Activated T-helper 1 cell treated with anti-CD3 and anti-CD28 coated beads, Interleukin-12 subunit alpha, Interleukin-12 subunit beta, Interleukin-2, Interleukin-4 antibody, amounts not matched to agents 30 ng/mL and 10 ng/mL and 1 ng/mL, durations not matched to agents 14 hours and 24 hours and 36 hours (primary cell): ENCODE results near the gene FAM193A. TPM values are rescaled to one million over a fixed set of nuclear protein-coding genes. Genes with fewer than 3 reads are reported as not detected.
"Not testable (repeated sequence)": the region's sequence is repeated elsewhere in the genome, so short reads cannot be mapped to it uniquely, and the experiment has no call there.

Source experiments
- DNase-seq: peaks from one replicate; pipeline ENCODE4 v3.0.0; 2021; ENCODE audit warnings: low spot score
- H3K27ac Mint-ChIP-seq: one replicate; pipeline ENCODE4 v1.8.0; 2021; ENCODE audit warnings: mild to moderate bottlenecking, mixed read lengths
- H3K27me3 Mint-ChIP-seq: one replicate; pipeline ENCODE4 v1.8.0; 2022; ENCODE audit warnings: mild to moderate bottlenecking, moderate library complexity, mixed read lengths; ENCODE audit not compliant: insufficient read depth
- H3K36me3 Mint-ChIP-seq: one replicate; pipeline ENCODE4 v1.8.0; 2021; ENCODE audit warnings: low read depth, mixed read lengths
- H3K4me1 Mint-ChIP-seq: one replicate; pipeline ENCODE4 v1.8.0; 2021; ENCODE audit warnings: low read depth, mixed read lengths
- H3K4me3 Mint-ChIP-seq: one replicate; pipeline ENCODE4 v1.8.0; 2021; ENCODE audit warnings: mild to moderate bottlenecking, moderate library complexity, mixed read lengths
- H3K9me3 Mint-ChIP-seq: one replicate; pipeline ENCODE4 v1.8.0; 2021; ENCODE audit warnings: mixed read lengths
- intact Hi-C: fragments of 100-400 bp; cut with micrococcal nuclease; formaldehyde crosslinking; loops from one replicate; pipeline ENCODE4 v1.15.1; 2024
- total RNA-seq: library from RNA; stranded (reverse); gene quantifications from 2 replicates; pipeline ENCODE4 v1.2.3, GENCODE V29; 2022

FAM193A gene
- total RNA-seq, 1 donor from 2014 or later = 32.2 TPM

- no peaks in the 10 kb centered on the region for H3K27me3 Mint-ChIP-seq
- H3K27ac Mint-ChIP-seq = no peak overlapping the region
- H3K36me3 Mint-ChIP-seq = peaks cover 30% of the 10 kb centered on the region
- H3K4me1 Mint-ChIP-seq = peaks cover 4% of the 10 kb centered on the region
- DNase-seq = no peak
- no peak overlapping the region for H3K4me3 Mint-ChIP-seq
- intact Hi-C loops = no loop called here
- H3K9me3 Mint-ChIP-seq = no peaks in the 10 kb centered on the region
Measured at GRCh38 chr4:2702770-2703169, 166.3 kb downstream of the FAM193A start.

- Mint-ChIP-seq H3K4me3 (no peak overlapping the region), H3K27ac (peak overlapping the region; percentile 31), H3K9me3 (no peaks in the 10 kb centered on the region), H3K4me1 (peaks cover 33% of the 10 kb centered on the region), H3K27me3 (no peaks in the 10 kb centered on the region), H3K36me3 (peaks cover 24% of the 10 kb centered on the region)
- no peak for DNase-seq
- intact Hi-C loops = loop anchor here (5.0 kb wide), 1 partner anchor 175 kb away; the partner anchor contains the start of gene FAM193A
Measured at GRCh38 chr4:2712261-2712842, 175.9 kb downstream of the FAM193A start.

- DNase-seq = no peak
- intact Hi-C loops = loop anchor here (5.0 kb wide), 1 partner anchor 176 kb away; the partner anchor contains the start of gene FAM193A
- H3K36me3 Mint-ChIP-seq = peaks cover 29% of the 10 kb centered on the region
- no peaks in the 10 kb centered on the region for H3K9me3 Mint-ChIP-seq
- no peak overlapping the region for H3K4me3 Mint-ChIP-seq
- H3K4me1 Mint-ChIP-seq = peaks cover 33% of the 10 kb centered on the region
- peak overlapping the region; percentile 84 for H3K27ac Mint-ChIP-seq
- H3K27me3 Mint-ChIP-seq = no peaks in the 10 kb centered on the region
Measured at GRCh38 chr4:2713337-2713736, 176.9 kb downstream of the FAM193A start.

- peak overlapping the region; percentile 84 for H3K27ac Mint-ChIP-seq
- no peaks in the 10 kb centered on the region for H3K9me3 Mint-ChIP-seq
- intact Hi-C loops = loop anchor here (1.0 to 5.0 kb wide), 2 partner anchors 32 to 177 kb away; partner anchors contain the start of gene FAM193A
- peaks cover 32% of the 10 kb centered on the region for H3K36me3 Mint-ChIP-seq
- peak; percentile 38 for DNase-seq
- peaks cover 33% of the 10 kb centered on the region for H3K4me1 Mint-ChIP-seq
- H3K4me3 Mint-ChIP-seq = peak overlapping the region; percentile 35
- no peaks in the 10 kb centered on the region for H3K27me3 Mint-ChIP-seq
Measured at GRCh38 chr4:2714061-2714770, 177.8 kb downstream of the FAM193A start.

- H3K36me3 Mint-ChIP-seq = peaks cover 32% of the 10 kb centered on the region
- intact Hi-C loops = loop anchor here (1.0 to 5.0 kb wide), 2 partner anchors 31 to 178 kb away; partner anchors contain the start of gene FAM193A
- no peaks in the 10 kb centered on the region for H3K27me3 Mint-ChIP-seq
- no peak overlapping the region for H3K4me3 Mint-ChIP-seq
- no peak for DNase-seq
- peaks cover 33% of the 10 kb centered on the region for H3K4me1 Mint-ChIP-seq
- H3K9me3 Mint-ChIP-seq = no peaks in the 10 kb centered on the region
- H3K27ac Mint-ChIP-seq = no peak overlapping the region
Measured at GRCh38 chr4:2714918-2715317, 178.5 kb downstream of the FAM193A start.

- Mint-ChIP-seq H3K27ac (peak overlapping the region; percentile 63), H3K4me3 (no peak overlapping the region), H3K36me3 (peaks cover 32% of the 10 kb centered on the region), H3K4me1 (peaks cover 33% of the 10 kb centered on the region), H3K9me3 (no peaks in the 10 kb centered on the region), H3K27me3 (no peaks in the 10 kb centered on the region)
- no peak for DNase-seq
- intact Hi-C loops = no loop called here
Measured at GRCh38 chr4:2715426-2715825, 179.0 kb downstream of the FAM193A start.

GRCh38 chr4:2716236-2716635 lies 179.8 kb downstream of the FAM193A start:
- Mint-ChIP-seq H3K27me3 (no peaks in the 10 kb centered on the region), H3K27ac (peak overlapping the region; percentile 63), H3K36me3 (peaks cover 36% of the 10 kb centered on the region), H3K4me3 (no peak overlapping the region), H3K4me1 (peaks cover 33% of the 10 kb centered on the region), H3K9me3 (no peaks in the 10 kb centered on the region)
- DNase-seq = no peak
- intact Hi-C loops = no loop called here

- H3K27ac Mint-ChIP-seq = no peak overlapping the region
Measured at GRCh38 chr4:2721586-2721985, 185.1 kb downstream of the FAM193A start.

GRCh38 chr4:2722033-2722432 lies 185.6 kb downstream of the FAM193A start:
- Mint-ChIP-seq H3K27ac (no peak overlapping the region), H3K36me3 (peaks cover 14% of the 10 kb centered on the region), H3K4me3 (no peak overlapping the region), H3K9me3 (no peaks in the 10 kb centered on the region), H3K27me3 (no peaks in the 10 kb centered on the region), H3K4me1 (peaks cover 8% of the 10 kb centered on the region)
- intact Hi-C loops = no loop called here
- DNase-seq = no peak

More at GRCh38 chr4:2721586-2721985, 185.1 kb downstream of the FAM193A start:
- intact Hi-C loops = no loop called here
- Mint-ChIP-seq H3K4me1 (peaks cover 8% of the 10 kb centered on the region), H3K4me3 (no peak overlapping the region), H3K9me3 (no peaks in the 10 kb centered on the region), H3K36me3 (peaks cover 14% of the 10 kb centered on the region), H3K27me3 (no peaks in the 10 kb centered on the region)
- no peak for DNase-seq

- no peak for DNase-seq
- Mint-ChIP-seq H3K36me3 (peaks cover 9% of the 10 kb centered on the region), H3K4me3 (no peak overlapping the region), H3K9me3 (no peaks in the 10 kb centered on the region), H3K27ac (no peak overlapping the region), H3K27me3 (no peaks in the 10 kb centered on the region), H3K4me1 (peaks cover 8% of the 10 kb centered on the region)
- intact Hi-C loops = no loop called here
Measured at GRCh38 chr4:2723751-2724150, 187.3 kb downstream of the FAM193A start.

- no peak for DNase-seq
- Mint-ChIP-seq H3K36me3 (peaks cover 9% of the 10 kb centered on the region), H3K9me3 (no peaks in the 10 kb centered on the region), H3K27me3 (no peaks in the 10 kb centered on the region), H3K27ac (no peak overlapping the region), H3K4me1 (peaks cover 8% of the 10 kb centered on the region), H3K4me3 (no peak overlapping the region)
- intact Hi-C loops = no loop called here
Measured at GRCh38 chr4:2725380-2725779, 188.9 kb downstream of the FAM193A start.

- H3K27me3 Mint-ChIP-seq, H3K27ac Mint-ChIP-seq, H3K9me3 Mint-ChIP-seq, H3K36me3 Mint-ChIP-seq, intact Hi-C loops, H3K4me3 Mint-ChIP-seq, DNase-seq, H3K4me1 Mint-ChIP-seq: not testable (repeated sequence)
Measured at GRCh38 chr4:2726881-2727280, 190.4 kb downstream of the FAM193A start.

- Mint-ChIP-seq H3K27me3 (no peaks in the 10 kb centered on the region), H3K27ac (no peak overlapping the region), H3K9me3 (no peaks in the 10 kb centered on the region), H3K36me3 (peaks cover 19% of the 10 kb centered on the region), H3K4me3 (no peak overlapping the region), H3K4me1 (peaks cover 12% of the 10 kb centered on the region)
- intact Hi-C loops = no loop called here
- DNase-seq = no peak
Measured at GRCh38 chr4:2728221-2728620, 191.8 kb downstream of the FAM193A start.
